ENCODE data around the gene CBR4.
"Not testable (repeated sequence)": the region's sequence is repeated elsewhere in the genome, so short reads cannot be mapped to it uniquely, and the experiment has no call there.

Gene CBR4

GRCh38 chr4:168992952-168993482 lies 17.0 kb downstream of the CBR4 start:
- DNase-seq = not testable (repeated sequence)

- DNase-seq = no peak
These were observed 28.1 kb downstream of the CBR4 start for GRCh38 chr4:168981942-168982341.

- DNase-seq = no peak
These were observed 28.6 kb downstream of the CBR4 start for GRCh38 chr4:168981460-168981859.

GRCh38 chr4:168979338-168979737 lies 30.7 kb downstream of the CBR4 start:
- DNase-seq = no peak

GRCh38 chr4:168978001-168978700 lies 31.9 kb downstream of the CBR4 start:
- no peak for DNase-seq

- DNase-seq = no peak
These were observed 37.5 kb downstream of the CBR4 start for GRCh38 chr4:168972596-168972995.

GRCh38 chr4:168960716-168961115 lies 49.3 kb downstream of the CBR4 start:
- no peak for DNase-seq

GRCh38 chr4:168955674-168956073 lies 54.4 kb downstream of the CBR4 start:
- no peak for DNase-seq

- DNase-seq = not testable (repeated sequence)
These were observed 57.2 kb downstream of the CBR4 start for GRCh38 chr4:168952821-168953246.

GRCh38 chr4:168945291-168945690 lies 64.8 kb downstream of the CBR4 start:
- no peak for DNase-seq

GRCh38 chr4:168942985-168943384 lies 67.1 kb downstream of the CBR4 start:
- peak; percentile 8 for DNase-seq
